ENCODE results near the gene MRPL47. TPM values are rescaled to one million over a fixed set of nuclear protein-coding genes. Genes with fewer than 3 reads are reported as not detected.

The MRPL47 gene
- total RNA-seq, 1 experiment from 2014 or later, result 75.5 TPM

- Histone ChIP-seq H3K23me2 (ENCODE audit: insufficient read length, low read depth, low read length, poor library complexity, severe bottlenecking) (no peaks in the 10 kb centered on the region), H4K5ac (ENCODE audit: insufficient read length, low read depth, low read length) (no peak overlapping the region), H3K9me3 (ENCODE audit: control insufficient read depth, low read depth, low read length) (no peaks in the 10 kb centered on the region), H3K27me3 (ENCODE audit: insufficient read depth, low read length) (no peaks in the 10 kb centered on the region), H3K18ac (ENCODE audit: insufficient read length, low read depth, low read length) (no peak overlapping the region), H3K14ac (ENCODE audit: insufficient read depth, low read length) (no peak overlapping the region), H3T11ph (ENCODE audit: low read length) (no peak overlapping the region), H2BK5ac (ENCODE audit: insufficient read length, low read length) (no peak overlapping the region), H2AK5ac (ENCODE audit: insufficient read length, low read length) (no peak overlapping the region), H4K20me1 (ENCODE audit: control insufficient read depth, insufficient read depth, insufficient read length) (no peaks in the 10 kb centered on the region), H3K79me2 (ENCODE audit: insufficient read depth, low read length) (no peaks in the 10 kb centered on the region), H3K27ac (ENCODE audit: insufficient read length, low read depth, low read length) (no peak overlapping the region), H2AFZ (ENCODE audit: low read length) (no peak overlapping the region), H4K91ac (ENCODE audit: insufficient read length, low read depth, low read length) (no peak overlapping the region), H2BK12ac (ENCODE audit: insufficient read length, low read depth, low read length) (no peak overlapping the region), H3K4ac (ENCODE audit: low read depth, low read length) (no peak overlapping the region), H3K56ac (ENCODE audit: insufficient read length, low read depth, low read length) (no peak overlapping the region), H3K79me1 (ENCODE audit: insufficient read depth, low read depth, low read length, poor library complexity, severe bottlenecking) (peaks cover 3% of the 10 kb centered on the region), H2BK15ac (ENCODE audit: low read depth, low read length) (no peak overlapping the region), H3K4me1 (ENCODE audit: insufficient read depth, low read length) (no peaks in the 10 kb centered on the region), H3K23ac (ENCODE audit: insufficient read length, low read depth, low read length) (no peak overlapping the region), H3K9ac (ENCODE audit: extremely low read depth, insufficient read length, low read length) (no peak overlapping the region), H4K8ac (replicated peaks; ENCODE audit: insufficient read length, low read depth, low read length) (no peak overlapping the region), H2BK20ac (ENCODE audit: low read depth, low read length, poor library complexity, severe bottlenecking) (no peak overlapping the region), H2BK120ac (ENCODE audit: low read depth, low read length, poor library complexity, severe bottlenecking) (no peak overlapping the region), H3K4me2 (ENCODE audit: insufficient read depth, insufficient read length, low read length) (no peak overlapping the region)
- no CpG with 5 or more reads among the region's 3 CpGs for WGBS (ENCODE audit: extremely low coverage, insufficient read length, low lambda C conversion rate)
- Mint-ChIP-seq H3K9me3 (no peaks in the 10 kb centered on the region), H3K4me3 (no peak overlapping the region), H3K27me3 (ENCODE audit: low read depth) (no peaks in the 10 kb centered on the region), H3K36me3 (ENCODE audit: insufficient read depth in 1 of 3, low read depth in 3 of 3) (peaks cover 23 to 56% (median 49%) of the 10 kb centered on the region in 3 experiments; a peak in 6 of 7 replicates), H3K4me1 (no peaks in the 10 kb centered on the region), H3K27ac (no peak overlapping the region)
- TF ChIP-seq CTCF (conservative IDR thresholded peaks at IDR 0.05), result no peak
- no peak for DNase-seq
Observed at GRCh38 chr3:179624451-179624850, 20.0 kb upstream of the MRPL47 start.
